GM21447 (cell line): ENCODE measurements around the gene MYH7.

Source experiments
- ATAC-seq: cut with Tn5 transposase; IDR thresholded peaks from one replicate; pipeline ENCODE4 v1.9.1; 2021; ENCODE audit not compliant: unreplicated experiment

Gene MYH7

GRCh38 chr14:23373041-23373440 lies 62.4 kb downstream of the MYH7 start:
- ATAC-seq, result no peak

GRCh38 chr14:23372509-23372908 lies 63.0 kb downstream of the MYH7 start, which contains the start of gene IL25:
Gene IL25, plus strand, starts transcription at chr14:23372809.
- ATAC-seq, result no peak

- ATAC-seq, result no peak
Measured at GRCh38 chr14:23371865-23372264, 63.6 kb downstream of the MYH7 start.

- no peak for ATAC-seq
Measured at GRCh38 chr14:23370221-23370620, 65.2 kb downstream of the MYH7 start.

GRCh38 chr14:23366426-23366921 lies 69.0 kb downstream of the MYH7 start:
- ATAC-seq, result no peak

GRCh38 chr14:23365732-23366425 lies 69.6 kb downstream of the MYH7 start:
- ATAC-seq, result no peak

- ATAC-seq, result no peak
Measured at GRCh38 chr14:23365036-23365731, 70.3 kb downstream of the MYH7 start, which contains the start of gene EFS. Gene EFS, minus strand, starts transcription at chr14:23365172. Its CDS starts 147 bp downstream, at chr14:23365025.

- ATAC-seq, result no peak
Measured at GRCh38 chr14:23364164-23365035, 71.1 kb downstream of the MYH7 start.
